Esophagus squamous epithelium (tissue), 4 donors: ENCODE measurements around the gene TSPAN13.

Experiments used
- POLR2A ChIP-seq, 4 donors: fragments of 450-650 bp; IDR thresholded peaks; one replicate each; pipeline ENCODE4 v1.6.1; 2017; ENCODE audit warnings: antibody characterized with exemption in 4 of 4, mild to moderate bottlenecking in 4 of 4, moderate library complexity in 3 of 4
- TF ChIP-seq, protein P1 (sequence below), 6 experiments: fragments of 450-650 bp in 4 of 6; fragments of 200-600 bp in 2 of 6; sonication (generic) in 2 of 6; IDR thresholded peaks; one replicate each; pipeline ENCODE4 v1.5.1; 2016 to 2019; ENCODE audit warnings: antibody characterized with exemption in 6 of 6, mild to moderate bottlenecking in 4 of 6, moderate library complexity in 4 of 6

DNA sequence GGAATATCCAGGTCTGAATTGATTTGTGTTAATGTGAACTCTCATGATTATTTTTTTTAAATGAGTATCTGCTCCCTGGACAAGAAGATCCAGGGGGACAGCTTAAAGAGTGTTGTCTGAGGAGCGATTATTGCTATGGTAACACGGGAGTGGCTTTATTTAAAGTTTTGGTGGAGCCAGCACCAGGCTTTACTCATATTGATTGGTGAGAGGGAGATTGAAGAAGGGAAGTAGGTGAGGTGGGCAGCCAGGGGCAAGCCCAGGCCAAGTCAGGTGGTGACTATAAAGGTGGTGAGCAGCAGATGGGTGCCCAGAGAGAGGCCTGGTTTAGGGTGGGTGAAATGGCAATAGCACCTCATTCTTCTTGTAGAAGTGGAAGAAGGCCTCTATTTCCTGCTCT lies 61.4 kb downstream of the TSPAN13 start:
- TF ChIP-seq, protein P1, sequence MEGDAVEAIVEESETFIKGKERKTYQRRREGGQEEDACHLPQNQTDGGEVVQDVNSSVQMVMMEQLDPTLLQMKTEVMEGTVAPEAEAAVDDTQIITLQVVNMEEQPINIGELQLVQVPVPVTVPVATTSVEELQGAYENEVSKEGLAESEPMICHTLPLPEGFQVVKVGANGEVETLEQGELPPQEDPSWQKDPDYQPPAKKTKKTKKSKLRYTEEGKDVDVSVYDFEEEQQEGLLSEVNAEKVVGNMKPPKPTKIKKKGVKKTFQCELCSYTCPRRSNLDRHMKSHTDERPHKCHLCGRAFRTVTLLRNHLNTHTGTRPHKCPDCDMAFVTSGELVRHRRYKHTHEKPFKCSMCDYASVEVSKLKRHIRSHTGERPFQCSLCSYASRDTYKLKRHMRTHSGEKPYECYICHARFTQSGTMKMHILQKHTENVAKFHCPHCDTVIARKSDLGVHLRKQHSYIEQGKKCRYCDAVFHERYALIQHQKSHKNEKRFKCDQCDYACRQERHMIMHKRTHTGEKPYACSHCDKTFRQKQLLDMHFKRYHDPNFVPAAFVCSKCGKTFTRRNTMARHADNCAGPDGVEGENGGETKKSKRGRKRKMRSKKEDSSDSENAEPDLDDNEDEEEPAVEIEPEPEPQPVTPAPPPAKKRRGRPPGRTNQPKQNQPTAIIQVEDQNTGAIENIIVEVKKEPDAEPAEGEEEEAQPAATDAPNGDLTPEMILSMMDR (IDR thresholded peaks at IDR 0.05) = no peak
- TF ChIP-seq POLR2A (IDR thresholded peaks at IDR 0.05) = no peak
